ENCODE results near the gene MYL3.
A peak's percentile ranks its signal among the peaks of the same experiment; 100 is the strongest.

Gene MYL3

GRCh38 chr3:46899151-46900006 is 36.1 kb upstream of the MYL3 start:
- no peak for ATAC-seq

GRCh38 chr3:46898321-46899150 is 35.3 kb upstream of the MYL3 start:
- ATAC-seq = no peak

- ATAC-seq = no peak
Measured at GRCh38 chr3:46897829-46898320, 34.6 kb upstream of the MYL3 start.

- ATAC-seq = no peak
Measured at GRCh38 chr3:46897031-46897430, 33.8 kb upstream of the MYL3 start.

GRCh38 chr3:46896386-46896785 is 33.1 kb upstream of the MYL3 start:
- ATAC-seq = no peak

- ATAC-seq = no peak
Measured at GRCh38 chr3:46895761-46896160, 32.5 kb upstream of the MYL3 start.

- peak; percentile 78 for ATAC-seq
Measured at GRCh38 chr3:46895204-46895660, 32.0 kb upstream of the MYL3 start.

- ATAC-seq = no peak
Measured at GRCh38 chr3:46894256-46894655, 31.0 kb upstream of the MYL3 start.

GRCh38 chr3:46893763-46894162 is 30.5 kb upstream of the MYL3 start:
- ATAC-seq = no peak

- ATAC-seq = no peak
Measured at GRCh38 chr3:46893146-46893748, 30.0 kb upstream of the MYL3 start.

- ATAC-seq = no peak
Measured at GRCh38 chr3:46892285-46893145, 29.3 kb upstream of the MYL3 start.

GRCh38 chr3:46891132-46891531 is 27.9 kb upstream of the MYL3 start:
- no peak for ATAC-seq

- no peak for ATAC-seq
Measured at GRCh38 chr3:46890132-46890531, 26.9 kb upstream of the MYL3 start.

- no peak for ATAC-seq
Measured at GRCh38 chr3:46889381-46890110, 26.3 kb upstream of the MYL3 start.

- ATAC-seq = no peak
Measured at GRCh38 chr3:46888705-46889104, 25.5 kb upstream of the MYL3 start.

- ATAC-seq = no peak
Measured at GRCh38 chr3:46887980-46888494, 24.8 kb upstream of the MYL3 start.

- ATAC-seq = no peak
Measured at GRCh38 chr3:46885612-46886011, 22.4 kb upstream of the MYL3 start.

GRCh38 chr3:46884929-46885328 is 21.7 kb upstream of the MYL3 start:
- ATAC-seq = no peak

GRCh38 chr3:46884427-46884826 is 21.2 kb upstream of the MYL3 start:
- no peak for ATAC-seq

GRCh38 chr3:46883830-46884185 is 20.6 kb upstream of the MYL3 start:
- no peak for ATAC-seq

Measured in activated CD4-positive, CD25-positive, alpha-beta regulatory T cell treated with anti-CD3 and anti-CD28 coated beads, Interleukin-2, amount 50 U/mL, for 24 hours (primary cell).